ENCODE measurements around the gene WWOX. TPM values are rescaled to one million over a fixed set of nuclear protein-coding genes. Genes with fewer than 3 reads are reported as not detected.

Gene WWOX
- polyA plus RNA-seq, 4 donors = 4.9 to 15.8 (median 7.0) TPM

DNA sequence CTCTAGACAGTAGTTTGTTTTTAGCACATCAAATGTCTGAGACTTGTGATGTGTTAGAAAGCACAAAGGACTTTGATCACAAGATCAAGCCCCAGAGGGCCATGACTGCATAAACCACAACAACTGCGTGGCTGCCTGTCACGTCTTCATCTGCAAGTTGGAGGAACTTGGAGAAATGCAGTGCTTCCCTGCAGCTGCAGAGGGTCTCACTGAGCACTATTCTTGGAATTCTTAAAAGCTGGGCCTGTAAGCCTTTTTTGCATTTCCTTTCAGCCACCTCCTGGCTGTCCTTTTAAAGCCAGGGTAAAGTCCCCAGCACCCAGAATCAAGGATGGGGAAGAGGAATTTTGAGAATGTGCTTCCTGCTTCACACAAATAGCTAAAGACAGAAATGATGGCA lies 1069.8 kb downstream of the WWOX start:
- 41 to 68% (median 48%) methylated on average over 2 of the region's 2 CpGs for WGBS, 3 donors
- Histone ChIP-seq H3K27me3 (ENCODE audit: control insufficient read depth in 3 of 3, insufficient read depth in 3 of 3, low read length in 3 of 3) (no peaks in the 10 kb centered on the region), H3K4me3 (ENCODE audit: low read depth in 1 of 3, low read length in 3 of 3) (no peak overlapping the region), H3K9me3 (ENCODE audit: control insufficient read depth in 2 of 2, insufficient read depth in 1 of 2, low read depth in 1 of 2, low read length in 1 of 2) (no peaks in the 10 kb centered on the region), H3K4me1 (ENCODE audit: control insufficient read depth in 3 of 3, insufficient read depth in 2 of 3, low read depth in 1 of 3, low read length in 2 of 3) (peaks cover 0 to 13% (median 4%) of the 10 kb centered on the region in 3 donors), H3K27ac (ENCODE audit: low read depth in 1 of 3, low read length in 2 of 3) (peak overlapping the region in 1 of 3 donors; percentile 21), H3K36me3 (ENCODE audit: control insufficient read depth in 3 of 3, insufficient read depth in 2 of 3, low read depth in 1 of 3, low read length in 3 of 3) (no peaks in the 10 kb centered on the region)
- no peak for FAIRE-seq
- DNase-seq = peak in 1 of 2 donors; percentile 54

GRCh38 chr16:79170555-79171246 lies 1071.2 kb downstream of the WWOX start:
- no peak for FAIRE-seq
- Histone ChIP-seq H3K36me3 (ENCODE audit: control insufficient read depth in 3 of 3, insufficient read depth in 2 of 3, low read depth in 1 of 3, low read length in 3 of 3) (no peaks in the 10 kb centered on the region), H3K27me3 (ENCODE audit: control insufficient read depth in 3 of 3, insufficient read depth in 3 of 3, low read length in 3 of 3) (no peaks in the 10 kb centered on the region), H3K4me3 (ENCODE audit: low read depth in 1 of 3, low read length in 3 of 3) (no peak overlapping the region), H3K4me1 (ENCODE audit: control insufficient read depth in 3 of 3, insufficient read depth in 2 of 3, low read depth in 1 of 3, low read length in 2 of 3) (peaks cover 0 to 13% (median 2%) of the 10 kb centered on the region in 3 donors), H3K9me3 (ENCODE audit: control insufficient read depth in 2 of 2, insufficient read depth in 1 of 2, low read depth in 1 of 2, low read length in 1 of 2) (no peaks in the 10 kb centered on the region), H3K27ac (ENCODE audit: low read depth in 1 of 3, low read length in 2 of 3) (peak overlapping the region in 1 of 3 donors; percentile 7)
- 69 to 75% (median 73%) methylated on average over 7 of the region's 7 CpGs for WGBS, 3 donors
- DNase-seq = peak in 1 of 2 donors; percentile 73

DNA sequence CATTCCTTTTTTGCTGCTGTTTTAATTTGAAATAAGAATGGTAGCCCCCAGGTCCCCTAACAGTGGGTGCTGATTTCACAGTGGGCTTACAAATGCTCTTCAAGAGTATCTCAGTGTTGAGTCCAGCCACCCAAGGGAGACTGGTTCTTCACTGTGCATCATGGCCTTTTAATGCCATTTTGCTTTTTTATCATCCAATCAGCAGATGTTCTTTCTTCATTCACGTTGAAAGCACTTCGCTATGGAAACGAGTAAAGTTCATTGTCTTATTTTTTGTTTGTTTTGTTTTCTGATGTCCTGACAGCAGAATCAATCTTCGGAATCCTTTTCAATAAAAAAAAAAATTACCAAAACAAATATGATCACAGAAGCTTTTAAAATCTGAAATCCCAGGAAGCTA lies 1072.0 kb downstream of the WWOX start:
- H3K27me3 ChIP-seq (ENCODE audit: control insufficient read depth in 3 of 3, insufficient read depth in 3 of 3, low read length in 3 of 3) = no peaks in the 10 kb centered on the region
- H3K4me1 ChIP-seq (ENCODE audit: control insufficient read depth in 3 of 3, insufficient read depth in 2 of 3, low read depth in 1 of 3, low read length in 2 of 3) = peaks cover 0 to 13% (median 2%) of the 10 kb centered on the region in 3 donors
- no peak overlapping the region for H3K27ac ChIP-seq (ENCODE audit: low read depth in 1 of 3, low read length in 2 of 3)
- no peaks in the 10 kb centered on the region for H3K9me3 ChIP-seq (ENCODE audit: control insufficient read depth in 2 of 2, insufficient read depth in 1 of 2, low read depth in 1 of 2, low read length in 1 of 2)
- H3K36me3 ChIP-seq (ENCODE audit: control insufficient read depth in 3 of 3, insufficient read depth in 2 of 3, low read depth in 1 of 3, low read length in 3 of 3) = no peaks in the 10 kb centered on the region
- 75 to 82% (median 76%) methylated on average over 4 of the region's 4 CpGs for WGBS, 3 donors
- DNase-seq (no peak), FAIRE-seq (no peak)
- H3K4me3 ChIP-seq (ENCODE audit: low read depth in 1 of 3, low read length in 3 of 3) = no peak overlapping the region

DNA sequence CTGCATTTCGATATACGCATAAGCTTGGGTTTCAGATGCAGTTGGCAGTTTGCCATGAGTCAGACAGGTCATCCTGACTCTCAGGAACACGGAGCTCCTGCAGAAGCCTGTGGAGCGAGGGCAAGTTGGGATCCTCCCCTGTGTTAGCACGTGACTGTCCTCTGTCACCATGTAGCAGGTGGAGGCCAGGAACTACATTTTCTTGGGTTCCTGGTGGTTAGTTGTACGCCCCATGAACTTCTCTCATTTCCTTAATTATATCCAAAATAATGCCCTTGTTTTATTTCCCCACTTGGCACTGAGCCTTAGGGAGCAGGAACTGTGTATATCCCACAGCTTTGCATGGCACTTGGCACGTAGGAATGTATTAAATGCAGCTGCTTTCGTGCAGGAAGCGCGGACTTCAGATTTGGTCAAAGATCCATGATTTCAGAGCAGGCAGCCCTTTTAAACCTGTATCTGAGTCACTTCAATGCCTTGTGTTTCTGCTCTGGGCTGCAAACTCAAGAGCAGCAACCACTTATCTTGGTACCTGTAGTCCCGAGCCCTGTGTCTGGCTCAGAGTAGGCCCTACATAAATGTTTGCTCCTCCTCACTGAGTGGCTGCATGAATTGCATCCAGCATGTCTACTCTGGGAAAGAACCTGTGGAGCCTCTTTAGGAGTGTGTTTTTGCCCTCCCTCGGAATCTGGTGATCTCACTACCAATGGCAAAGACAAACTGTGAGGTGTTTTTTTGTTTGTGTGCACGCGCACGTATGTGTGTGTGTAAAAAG lies 1072.7 kb downstream of the WWOX start:
- no peaks in the 10 kb centered on the region for H3K36me3 ChIP-seq (ENCODE audit: control insufficient read depth in 3 of 3, insufficient read depth in 2 of 3, low read depth in 1 of 3, low read length in 3 of 3)
- H3K4me1 ChIP-seq (ENCODE audit: control insufficient read depth in 3 of 3, insufficient read depth in 2 of 3, low read depth in 1 of 3, low read length in 2 of 3) = peaks cover 0 to 13% (median 2%) of the 10 kb centered on the region in 3 donors
- no peak for DNase-seq
- no peak overlapping the region for H3K4me3 ChIP-seq (ENCODE audit: low read depth in 1 of 3, low read length in 3 of 3)
- no peak overlapping the region for H3K27ac ChIP-seq (ENCODE audit: low read depth in 1 of 3, low read length in 2 of 3)
- no peak for FAIRE-seq
- no peaks in the 10 kb centered on the region for H3K27me3 ChIP-seq (ENCODE audit: control insufficient read depth in 3 of 3, insufficient read depth in 3 of 3, low read length in 3 of 3)
- no peaks in the 10 kb centered on the region for H3K9me3 ChIP-seq (ENCODE audit: control insufficient read depth in 2 of 2, insufficient read depth in 1 of 2, low read depth in 1 of 2, low read length in 1 of 2)
- WGBS, 3 donors = 81 to 86% (median 83%) methylated on average over 15 of the region's 15 CpGs

GRCh38 chr16:79172976-79173500 lies 1073.6 kb downstream of the WWOX start:
- no peak overlapping the region for H3K4me3 ChIP-seq (ENCODE audit: low read depth in 1 of 3, low read length in 3 of 3)
- 92 to 97% (median 93%) methylated on average over 4 of the region's 4 CpGs for WGBS, 3 donors
- peaks cover 0 to 13% (median 2%) of the 10 kb centered on the region in 3 donors for H3K4me1 ChIP-seq (ENCODE audit: control insufficient read depth in 3 of 3, insufficient read depth in 2 of 3, low read depth in 1 of 3, low read length in 2 of 3)
- no peak overlapping the region for H3K27ac ChIP-seq (ENCODE audit: low read depth in 1 of 3, low read length in 2 of 3)
- no peak for FAIRE-seq
- H3K27me3 ChIP-seq (ENCODE audit: control insufficient read depth in 3 of 3, insufficient read depth in 3 of 3, low read length in 3 of 3) = no peaks in the 10 kb centered on the region
- no peak for DNase-seq
- H3K36me3 ChIP-seq (ENCODE audit: control insufficient read depth in 3 of 3, insufficient read depth in 2 of 3, low read depth in 1 of 3, low read length in 3 of 3) = no peaks in the 10 kb centered on the region
- H3K9me3 ChIP-seq (ENCODE audit: control insufficient read depth in 2 of 2, insufficient read depth in 1 of 2, low read depth in 1 of 2, low read length in 1 of 2) = no peaks in the 10 kb centered on the region

DNA sequence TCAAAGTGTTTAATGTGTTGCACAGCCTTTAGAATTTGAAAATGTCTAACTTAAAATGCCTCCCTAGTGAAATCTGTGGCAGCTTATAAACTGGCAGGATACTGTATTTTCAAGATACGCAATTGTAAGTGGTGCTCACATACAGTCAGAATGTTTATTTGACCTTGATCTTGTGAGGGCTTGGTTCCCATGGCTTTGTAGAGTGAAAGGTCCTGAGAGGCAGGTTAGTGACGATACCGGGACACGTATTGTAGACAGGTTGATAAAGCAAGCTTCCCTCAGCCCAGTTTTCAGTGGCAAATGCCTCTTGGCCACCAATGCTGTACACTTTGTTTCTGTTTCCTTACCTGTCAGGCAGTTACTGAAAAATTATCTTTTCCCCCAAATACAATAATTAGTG lies 1074.5 kb downstream of the WWOX start:
- H3K36me3 ChIP-seq (ENCODE audit: control insufficient read depth in 3 of 3, insufficient read depth in 2 of 3, low read depth in 1 of 3, low read length in 3 of 3) = no peaks in the 10 kb centered on the region
- H3K4me1 ChIP-seq (ENCODE audit: control insufficient read depth in 3 of 3, insufficient read depth in 2 of 3, low read depth in 1 of 3, low read length in 2 of 3) = peaks cover 0 to 8% (median 2%) of the 10 kb centered on the region in 3 donors
- no peak overlapping the region for H3K4me3 ChIP-seq (ENCODE audit: low read depth in 1 of 3, low read length in 3 of 3)
- WGBS, 3 donors = 87 to 96% (median 94%) methylated on average over 4 of the region's 4 CpGs
- DNase-seq (no peak), FAIRE-seq (no peak)
- H3K27ac ChIP-seq (ENCODE audit: low read depth in 1 of 3, low read length in 2 of 3) = no peak overlapping the region
- H3K9me3 ChIP-seq (ENCODE audit: control insufficient read depth in 2 of 2, insufficient read depth in 1 of 2, low read depth in 1 of 2, low read length in 1 of 2) = no peaks in the 10 kb centered on the region
- no peaks in the 10 kb centered on the region for H3K27me3 ChIP-seq (ENCODE audit: control insufficient read depth in 3 of 3, insufficient read depth in 3 of 3, low read length in 3 of 3)

DNA sequence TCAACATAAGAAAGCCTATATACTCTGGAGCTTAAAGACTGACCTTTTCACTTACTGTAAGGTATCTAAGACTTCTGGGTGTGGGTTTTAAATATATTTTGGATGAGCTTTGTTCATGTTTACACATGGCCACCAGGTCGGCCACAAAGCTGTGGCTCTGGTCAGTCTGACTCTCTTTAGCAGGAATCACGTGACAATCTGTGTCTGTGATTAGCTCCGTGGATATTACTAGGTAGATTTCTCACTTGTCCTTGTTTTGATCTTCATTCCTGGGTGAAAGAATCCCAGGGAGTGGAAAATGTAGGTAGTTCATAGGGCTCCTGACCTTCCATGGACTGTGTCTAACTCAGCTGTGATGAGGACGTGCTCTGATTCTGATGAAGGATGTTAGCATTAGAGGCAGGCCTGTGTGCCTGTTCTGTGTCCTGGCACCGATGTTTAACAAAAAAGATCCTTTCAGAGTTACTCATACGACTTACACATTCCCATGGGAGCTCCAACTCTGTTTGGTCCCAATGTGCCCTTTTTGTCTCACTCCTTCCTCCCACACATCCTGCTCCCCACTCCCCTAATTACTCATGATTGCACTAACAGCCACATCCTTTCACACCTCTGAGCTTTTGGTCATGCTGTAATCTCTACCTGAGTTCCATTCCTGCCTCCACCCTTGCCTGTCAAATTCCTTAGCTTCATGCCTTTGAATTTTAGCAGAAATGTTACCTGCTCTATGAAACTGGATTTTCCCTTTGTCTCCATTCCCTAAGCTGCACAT lies 1076.0 kb downstream of the WWOX start:
- no peak overlapping the region for H3K27ac ChIP-seq (ENCODE audit: low read depth in 1 of 3, low read length in 2 of 3)
- DNase-seq = no peak
- peaks cover 0 to 4% of the 10 kb centered on the region in 2 donors for H3K9me3 ChIP-seq (ENCODE audit: control insufficient read depth in 2 of 2, insufficient read depth in 1 of 2, low read depth in 1 of 2, low read length in 1 of 2)
- H3K36me3 ChIP-seq (ENCODE audit: control insufficient read depth in 3 of 3, insufficient read depth in 2 of 3, low read depth in 1 of 3, low read length in 3 of 3) = no peaks in the 10 kb centered on the region
- H3K27me3 ChIP-seq (ENCODE audit: control insufficient read depth in 3 of 3, insufficient read depth in 3 of 3, low read length in 3 of 3) = no peaks in the 10 kb centered on the region
- 75 to 77% (median 76%) methylated on average over 6 of the region's 6 CpGs for WGBS, 3 donors
- FAIRE-seq = no peak
- no peaks in the 10 kb centered on the region for H3K4me1 ChIP-seq (ENCODE audit: control insufficient read depth in 3 of 3, insufficient read depth in 2 of 3, low read depth in 1 of 3, low read length in 2 of 3)
- H3K4me3 ChIP-seq (ENCODE audit: low read depth in 1 of 3, low read length in 3 of 3) = no peak overlapping the region

DNA sequence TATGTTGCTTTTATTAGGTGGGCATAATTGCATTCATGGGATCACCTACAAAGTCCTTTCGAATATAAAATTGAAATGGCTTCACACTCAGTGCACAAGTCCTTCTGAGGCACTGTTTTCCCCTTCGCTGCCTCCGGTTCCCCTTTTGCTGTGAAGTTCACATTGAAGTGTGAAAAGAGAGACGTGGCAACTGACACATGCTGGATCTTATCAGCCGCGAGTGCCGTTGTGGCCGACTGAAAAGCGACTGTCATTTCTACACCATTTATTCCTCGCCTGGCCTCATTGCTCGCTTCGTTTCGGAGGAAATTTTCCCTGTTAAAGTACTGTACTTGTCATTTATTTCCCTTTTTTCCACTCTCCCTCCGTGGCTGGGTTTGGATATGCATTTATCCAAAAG lies 1077.6 kb downstream of the WWOX start:
- Histone ChIP-seq H3K9me3 (ENCODE audit: control insufficient read depth in 2 of 2, insufficient read depth in 1 of 2, low read depth in 1 of 2, low read length in 1 of 2) (peaks cover 0 to 4% of the 10 kb centered on the region in 2 donors), H3K4me1 (ENCODE audit: control insufficient read depth in 3 of 3, insufficient read depth in 2 of 3, low read depth in 1 of 3, low read length in 2 of 3) (no peaks in the 10 kb centered on the region), H3K27me3 (ENCODE audit: control insufficient read depth in 3 of 3, insufficient read depth in 3 of 3, low read length in 3 of 3) (no peaks in the 10 kb centered on the region), H3K36me3 (ENCODE audit: control insufficient read depth in 3 of 3, insufficient read depth in 2 of 3, low read depth in 1 of 3, low read length in 3 of 3) (no peaks in the 10 kb centered on the region), H3K27ac (ENCODE audit: low read depth in 1 of 3, low read length in 2 of 3) (no peak overlapping the region), H3K4me3 (ENCODE audit: low read depth in 1 of 3, low read length in 3 of 3) (no peak overlapping the region)
- DNase-seq = no peak
- FAIRE-seq = no peak
- WGBS, 3 donors = 77 to 89% (median 81%) methylated on average over 14 of the region's 14 CpGs
